Adrenal gland (tissue), 5 donors: ENCODE measurements around the gene EPOP.

ENCODE experiments used
- POLR2A ChIP-seq, 2 donors: fragments of 450-650 bp; IDR thresholded peaks; one replicate each; pipeline ENCODE4 v1.6.1; 2017; ENCODE audit warnings: antibody characterized with exemption in 2 of 2, mild to moderate bottlenecking in 2 of 2, moderate library complexity in 1 of 2
- TF ChIP-seq, protein P1 (sequence below), 6 experiments: fragments of 450-650 bp in 4 of 6; fragments of 200-600 bp in 2 of 6; sonication (generic) in 1 of 6; IDR thresholded peaks; 1 replicate in 5 of 6; 2 replicates in 1 of 6; pipeline versions ENCODE4 v1.5.1 to v1.8.0; 2016 to 2021; ENCODE audit warnings: antibody characterized with exemption in 6 of 6, mild to moderate bottlenecking in 2 of 6, moderate library complexity in 1 of 6
- donor health status: DM: no; HTN: no; CAD: no.

DNA sequence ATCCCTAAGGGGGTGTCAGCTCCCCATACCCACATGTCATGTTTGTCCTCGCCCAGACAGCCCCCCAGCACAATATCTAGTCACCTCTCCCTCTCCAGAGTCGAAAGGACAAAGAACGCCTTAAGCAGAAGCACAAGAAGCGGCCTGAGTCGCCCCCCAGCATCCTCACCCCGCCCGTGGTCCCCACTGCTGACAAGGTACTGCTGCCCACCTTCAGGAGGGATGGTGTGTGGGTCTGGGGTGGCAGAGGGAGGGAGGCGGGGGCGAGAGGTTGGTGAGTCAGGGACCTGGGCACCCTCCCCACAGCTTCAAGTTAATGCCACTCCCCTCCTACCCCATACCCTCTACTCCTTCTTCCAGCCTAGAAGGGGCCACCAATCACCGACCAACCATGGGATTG is 37.8 kb upstream of the EPOP start:
- TF ChIP-seq, protein P1, sequence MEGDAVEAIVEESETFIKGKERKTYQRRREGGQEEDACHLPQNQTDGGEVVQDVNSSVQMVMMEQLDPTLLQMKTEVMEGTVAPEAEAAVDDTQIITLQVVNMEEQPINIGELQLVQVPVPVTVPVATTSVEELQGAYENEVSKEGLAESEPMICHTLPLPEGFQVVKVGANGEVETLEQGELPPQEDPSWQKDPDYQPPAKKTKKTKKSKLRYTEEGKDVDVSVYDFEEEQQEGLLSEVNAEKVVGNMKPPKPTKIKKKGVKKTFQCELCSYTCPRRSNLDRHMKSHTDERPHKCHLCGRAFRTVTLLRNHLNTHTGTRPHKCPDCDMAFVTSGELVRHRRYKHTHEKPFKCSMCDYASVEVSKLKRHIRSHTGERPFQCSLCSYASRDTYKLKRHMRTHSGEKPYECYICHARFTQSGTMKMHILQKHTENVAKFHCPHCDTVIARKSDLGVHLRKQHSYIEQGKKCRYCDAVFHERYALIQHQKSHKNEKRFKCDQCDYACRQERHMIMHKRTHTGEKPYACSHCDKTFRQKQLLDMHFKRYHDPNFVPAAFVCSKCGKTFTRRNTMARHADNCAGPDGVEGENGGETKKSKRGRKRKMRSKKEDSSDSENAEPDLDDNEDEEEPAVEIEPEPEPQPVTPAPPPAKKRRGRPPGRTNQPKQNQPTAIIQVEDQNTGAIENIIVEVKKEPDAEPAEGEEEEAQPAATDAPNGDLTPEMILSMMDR (IDR thresholded peaks at IDR 0.05) = no peak
- TF ChIP-seq POLR2A (IDR thresholded peaks at IDR 0.05) = no peak
